Osteocyte (in vitro differentiated cells): ENCODE results near the gene SHISAL2B. TPM values are rescaled to one million over a fixed set of nuclear protein-coding genes. Genes with fewer than 3 reads are reported as not detected.
"Not testable (repeated sequence)": the region's sequence is repeated elsewhere in the genome, so short reads cannot be mapped to it uniquely, and the experiment has no call there.

Experiments used
- DNase-seq: peaks from one replicate; pipeline ENCODE4 v3.0.0; 2021; ENCODE audit warnings: mixed read lengths; ENCODE audit not compliant: unreplicated experiment; ENCODE audit errors: extremely low spot score
- H3K27ac Mint-ChIP-seq: one replicate; pipeline ENCODE4 v1.8.0; 2021; ENCODE audit warnings: mild to moderate bottlenecking, mixed read lengths; ENCODE audit not compliant: unreplicated experiment
- H3K27me3 Mint-ChIP-seq: one replicate; pipeline ENCODE4 v1.8.0; 2021; ENCODE audit warnings: mixed read lengths; ENCODE audit not compliant: unreplicated experiment
- H3K36me3 Mint-ChIP-seq: one replicate; pipeline ENCODE4 v1.8.0; 2021; ENCODE audit warnings: mixed read lengths; ENCODE audit not compliant: unreplicated experiment
- H3K4me1 Mint-ChIP-seq: one replicate; pipeline ENCODE4 v1.8.0; 2021; ENCODE audit warnings: mixed read lengths; ENCODE audit not compliant: unreplicated experiment
- H3K4me3 Mint-ChIP-seq: one replicate; pipeline ENCODE4 v1.8.0; 2021; ENCODE audit warnings: mild to moderate bottlenecking, moderate library complexity, mixed read lengths; ENCODE audit not compliant: unreplicated experiment
- H3K9me3 Mint-ChIP-seq: one replicate; pipeline ENCODE4 v1.8.0; 2021; ENCODE audit warnings: mixed read lengths; ENCODE audit not compliant: unreplicated experiment
- CTCF ChIP-seq: fragments of 200-600 bp; sonication (generic); IDR thresholded peaks from 2 replicates; pipeline ENCODE4 v1.5.0; 2021; ENCODE audit warnings: antibody characterized with exemption, mild to moderate bottlenecking, moderate library complexity
- total RNA-seq: library from RNA; stranded (reverse); gene quantifications from 2 replicates; pipeline ENCODE4 v1.2.1, GENCODE V29; 2021

SHISAL2B gene
- total RNA-seq, 1 donor from 2014 or later, result not detected

GRCh38 chr5:64691291-64691690 is 988 bp downstream of the SHISAL2B start:
- no peak for TF ChIP-seq CTCF
- Mint-ChIP-seq H3K4me3 (no peak overlapping the region), H3K4me1 (peaks cover 12% of the 10 kb centered on the region), H3K36me3 (no peaks in the 10 kb centered on the region), H3K27ac (no peak overlapping the region), H3K27me3 (peaks cover 67% of the 10 kb centered on the region), H3K9me3 (peaks cover 5% of the 10 kb centered on the region)
- no peak for DNase-seq

- DNase-seq, result no peak
- no peak overlapping the region for H3K4me3 Mint-ChIP-seq
- no peak overlapping the region for H3K27ac Mint-ChIP-seq
- no peak for TF ChIP-seq CTCF
- peaks cover 61% of the 10 kb centered on the region for H3K27me3 Mint-ChIP-seq
- peaks cover 13% of the 10 kb centered on the region for H3K9me3 Mint-ChIP-seq
- peaks cover 12% of the 10 kb centered on the region for H3K4me1 Mint-ChIP-seq
- peaks cover 2% of the 10 kb centered on the region for H3K36me3 Mint-ChIP-seq
Measured at GRCh38 chr5:64693636-64694035, 3.3 kb downstream of the SHISAL2B start.

DNA sequence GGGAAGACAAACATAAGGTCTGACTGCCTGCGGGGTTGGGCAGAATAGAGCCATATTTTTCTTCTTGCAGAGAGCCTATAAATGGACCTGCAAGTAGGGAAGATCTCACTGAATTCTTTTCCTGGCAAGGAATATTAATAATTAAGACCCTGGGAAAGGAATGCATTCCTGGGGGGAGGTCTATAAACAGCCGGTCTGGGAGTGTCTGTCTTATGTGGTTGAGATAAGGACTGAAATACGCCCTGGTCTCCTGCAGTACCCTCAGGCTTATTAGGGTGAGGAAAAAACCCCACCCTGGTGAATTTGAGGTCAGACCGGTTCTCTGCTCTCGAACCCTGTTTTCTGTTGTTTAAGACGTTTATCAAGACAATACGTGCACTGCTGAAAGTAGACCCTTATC is 6.1 kb downstream of the SHISAL2B start:
- Mint-ChIP-seq H3K27me3 (peaks cover 49% of the 10 kb centered on the region), H3K9me3 (peaks cover 13% of the 10 kb centered on the region)
- not testable (repeated sequence) for H3K4me1 Mint-ChIP-seq, H3K4me3 Mint-ChIP-seq, DNase-seq, H3K27ac Mint-ChIP-seq, H3K36me3 Mint-ChIP-seq

- TF ChIP-seq CTCF, result no peak
- DNase-seq, result no peak
- Mint-ChIP-seq H3K27me3 (peaks cover 49% of the 10 kb centered on the region), H3K4me1 (no peaks in the 10 kb centered on the region), H3K4me3 (no peak overlapping the region), H3K9me3 (peaks cover 11% of the 10 kb centered on the region), H3K27ac (no peak overlapping the region), H3K36me3 (peaks cover 2% of the 10 kb centered on the region)
Measured at GRCh38 chr5:64700765-64701164, 10.5 kb downstream of the SHISAL2B start.

GRCh38 chr5:64706074-64706473 is 15.8 kb downstream of the SHISAL2B start:
- H3K9me3 Mint-ChIP-seq, DNase-seq, H3K4me1 Mint-ChIP-seq, H3K4me3 Mint-ChIP-seq, H3K36me3 Mint-ChIP-seq, H3K27ac Mint-ChIP-seq: not testable (repeated sequence)
- H3K27me3 Mint-ChIP-seq, result peaks cover 36% of the 10 kb centered on the region

DNA sequence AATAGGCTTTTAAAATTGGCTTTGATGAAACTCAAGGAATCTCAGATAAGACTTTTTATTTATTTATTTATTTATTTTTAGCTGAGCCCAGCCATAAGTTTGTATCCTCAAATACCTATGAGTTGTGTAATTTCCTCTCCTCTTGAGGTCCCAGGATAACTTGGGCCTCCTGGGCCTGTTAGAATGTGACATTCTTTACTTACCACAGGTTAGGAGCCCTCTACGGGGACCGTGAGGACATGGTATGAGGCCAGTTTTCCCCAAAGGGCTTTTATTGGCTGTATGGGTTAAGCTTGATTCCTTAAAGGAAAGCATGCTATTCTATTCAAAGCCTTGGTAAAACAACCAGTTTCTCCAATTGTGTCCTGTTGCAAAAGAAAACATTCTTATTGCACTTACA is 16.9 kb downstream of the SHISAL2B start:
- Mint-ChIP-seq H3K4me1 (no peaks in the 10 kb centered on the region), H3K27me3 (peaks cover 32% of the 10 kb centered on the region), H3K9me3 (no peaks in the 10 kb centered on the region)

DNA sequence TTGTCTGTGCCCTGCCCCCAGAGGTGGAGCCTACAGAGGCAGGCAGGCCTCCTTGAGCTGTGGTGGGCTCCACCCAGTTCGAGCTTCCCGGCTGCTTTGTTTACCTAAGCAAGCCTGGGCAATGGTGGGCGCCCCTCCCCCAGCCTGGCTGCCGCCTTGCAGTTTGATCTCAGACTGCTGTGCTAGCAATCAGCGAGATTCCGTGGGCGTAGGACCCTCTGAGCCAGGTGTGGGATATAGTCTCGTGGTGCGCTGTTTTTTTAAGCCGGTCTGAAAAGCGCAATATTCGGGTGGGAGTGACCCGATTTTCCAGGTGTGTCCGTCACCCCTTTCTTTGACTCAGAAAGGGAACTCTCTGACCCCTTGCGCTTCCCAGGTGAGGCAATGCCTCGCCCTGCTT is 24.2 kb downstream of the SHISAL2B start:
- not testable (repeated sequence) for H3K9me3 Mint-ChIP-seq, H3K36me3 Mint-ChIP-seq, H3K4me1 Mint-ChIP-seq

More for the DNA sequence above, 16.9 kb downstream of the SHISAL2B start:
- no peak for TF ChIP-seq CTCF
- Mint-ChIP-seq H3K36me3 (no peaks in the 10 kb centered on the region), H3K4me3 (no peak overlapping the region), H3K27ac (no peak overlapping the region)
- no peak for DNase-seq

More for the DNA sequence above, 24.2 kb downstream of the SHISAL2B start:
- H3K27me3 Mint-ChIP-seq, H3K27ac Mint-ChIP-seq, DNase-seq: not testable (repeated sequence)
- H3K4me3 Mint-ChIP-seq, result peak overlapping the region; percentile 61
